ENCODE measurements around the gene ZNF627.
"Not testable (repeated sequence)": the region's sequence is repeated elsewhere in the genome, so short reads cannot be mapped to it uniquely, and the experiment has no call there.

GRCh38 chr19:11622401-11622800 lies 25.1 kb downstream of the ZNF627 start:
- not testable (repeated sequence) for TF ChIP-seq CTCF (IDR thresholded peaks at IDR 0.05 in 8 of 11, conservative IDR thresholded peaks at IDR 0.05 in 3 of 11); POLR2AphosphoS5 (IDR thresholded peaks at IDR 0.05)

Data from spleen (tissue), 7 donors.